Gastroesophageal sphincter (tissue), 3 donors: Measurements from ENCODE around the gene SLC35F1.

Experiments
- CTCF ChIP-seq, 4 experiments: fragments of 200-600 bp in 2 of 4; fragments of 450-650 bp in 2 of 4; sonication (generic) in 1 of 4; IDR thresholded peaks; one replicate each; pipeline ENCODE4 v1.5.1; 2017 to 2019; ENCODE audit warnings: antibody characterized with exemption in 4 of 4, mild to moderate bottlenecking in 2 of 4, moderate library complexity in 2 of 4
- EP300 ChIP-seq: sonication (generic); formaldehyde crosslinking; IDR thresholded peaks from one replicate; pipeline ENCODE4 v1.6.1; 2017; ENCODE audit warnings: antibody characterized with exemption, mild to moderate bottlenecking
- POLR2A ChIP-seq, 2 donors: fragments of 450-650 bp; IDR thresholded peaks; one replicate each; pipeline ENCODE4 v1.6.1; 2017; ENCODE audit warnings: antibody characterized with exemption in 2 of 2, mild to moderate bottlenecking in 2 of 2, moderate library complexity in 1 of 2

GRCh38 chr6:118198746-118199145 is 291.7 kb downstream of the SLC35F1 start:
- TF ChIP-seq POLR2A (IDR thresholded peaks at IDR 0.05), result no peak
- TF ChIP-seq CTCF (IDR thresholded peaks at IDR 0.05), result no peak
- no peak for TF ChIP-seq EP300
